Measurements from ENCODE around the gene SUCO.

DNA sequence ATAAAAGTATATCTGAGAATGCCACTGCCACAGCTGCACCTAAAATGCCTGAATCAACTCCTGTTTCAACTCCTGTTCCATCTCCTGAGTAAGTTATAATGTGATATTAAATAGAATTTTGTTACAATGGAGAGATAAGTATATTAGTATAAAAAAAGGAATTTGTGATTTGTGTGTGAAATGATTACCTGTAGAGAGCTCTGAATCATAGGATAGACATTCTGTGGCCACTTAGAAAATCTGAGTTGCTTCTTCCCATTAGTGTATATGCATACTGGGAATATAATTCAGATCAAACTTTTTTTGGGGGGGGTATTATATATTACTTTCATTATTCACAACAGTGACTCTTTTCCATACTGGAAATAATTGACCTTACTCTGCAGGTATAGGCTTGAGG lies 52.9 kb downstream of the SUCO start:
- TF ChIP-seq POLR2A (IDR thresholded peaks at IDR 0.05; ENCODE audit: low read depth, low read length) (no peak), CTCF (conservative IDR thresholded peaks at IDR 0.05; ENCODE audit: low read depth, low read length) (no peak), CEBPB (IDR thresholded peaks at IDR 0.05; ENCODE audit: low read depth, low read length) (no peak), SMC3 (IDR thresholded peaks at IDR 0.05; ENCODE audit: low read depth, low read length) (no peak), BHLHE40 (IDR thresholded peaks at IDR 0.05; ENCODE audit: low read depth, low read length) (no peak), RAD21 (IDR thresholded peaks at IDR 0.05; ENCODE audit: low read length) (no peak), MAZ (IDR thresholded peaks at IDR 0.05; ENCODE audit: borderline replicate concordance, low read depth, low read length) (no peak)
- TF ChIP-seq, protein P1, sequence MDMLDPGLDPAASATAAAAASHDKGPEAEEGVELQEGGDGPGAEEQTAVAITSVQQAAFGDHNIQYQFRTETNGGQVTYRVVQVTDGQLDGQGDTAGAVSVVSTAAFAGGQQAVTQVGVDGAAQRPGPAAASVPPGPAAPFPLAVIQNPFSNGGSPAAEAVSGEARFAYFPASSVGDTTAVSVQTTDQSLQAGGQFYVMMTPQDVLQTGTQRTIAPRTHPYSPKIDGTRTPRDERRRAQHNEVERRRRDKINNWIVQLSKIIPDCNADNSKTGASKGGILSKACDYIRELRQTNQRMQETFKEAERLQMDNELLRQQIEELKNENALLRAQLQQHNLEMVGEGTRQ (IDR thresholded peaks at IDR 0.05; ENCODE audit: low read depth, low read length) = no peak

Data from IMR-90 (cell line).